Eye (tissue), 1 donor: ENCODE measurements around the gene DAND5.
A peak's percentile ranks its signal among the peaks of the same experiment; 100 is the strongest.

ENCODE experiments used
- DNase-seq: peaks from one replicate; pipeline ENCODE4 v3.0.0-alpha.2; 2015

DAND5 gene

GRCh38 chr19:12994701-12995595 is 25.6 kb downstream of the DAND5 start, which contains the start of gene NFIX:
NFIX (plus strand) TSS chr19:12995475; CDS start chr19:12995838, 363 bp downstream.
- peak; percentile 73 for DNase-seq

- peak; percentile 62 for DNase-seq
Observed at GRCh38 chr19:12995596-12996405, 26.4 kb downstream of the DAND5 start.

DNA sequence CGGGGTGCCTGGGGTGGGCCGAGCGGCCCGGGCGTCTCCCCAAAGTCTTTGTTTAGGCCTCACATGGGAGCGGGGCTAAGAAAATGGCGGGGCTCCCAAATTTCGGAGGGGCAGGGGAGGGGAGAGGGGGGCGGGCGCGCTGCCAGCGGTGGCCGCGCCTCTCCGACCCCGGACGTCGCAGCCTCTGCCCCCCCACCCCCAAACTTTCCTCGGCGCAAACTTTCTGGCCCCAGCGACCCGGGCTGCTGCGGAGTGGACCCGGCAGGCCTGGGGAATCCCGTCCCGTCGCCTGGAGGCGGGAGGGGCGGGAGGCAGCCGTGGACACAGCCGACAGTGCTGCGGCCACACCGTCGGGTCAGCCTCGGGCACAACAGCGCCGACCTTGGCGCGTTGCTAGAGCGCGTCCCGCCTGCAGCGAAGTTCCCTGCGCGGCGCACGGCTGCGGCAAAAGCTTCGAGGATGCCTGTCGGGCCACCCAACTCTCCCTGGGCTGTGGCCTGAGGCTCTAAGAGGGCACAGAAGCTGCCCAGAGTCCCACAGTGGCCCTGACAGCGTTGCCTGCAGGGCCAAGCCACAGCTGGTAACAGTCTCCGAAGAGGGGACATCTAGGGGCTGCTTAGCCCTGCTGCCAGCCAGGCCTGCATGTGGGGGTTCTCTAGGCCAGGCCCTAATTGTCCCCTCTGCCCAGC is 27.2 kb downstream of the DAND5 start:
- DNase-seq: no peak

GRCh38 chr19:12997179-12997966 is 28.0 kb downstream of the DAND5 start:
- no peak for DNase-seq

DNA sequence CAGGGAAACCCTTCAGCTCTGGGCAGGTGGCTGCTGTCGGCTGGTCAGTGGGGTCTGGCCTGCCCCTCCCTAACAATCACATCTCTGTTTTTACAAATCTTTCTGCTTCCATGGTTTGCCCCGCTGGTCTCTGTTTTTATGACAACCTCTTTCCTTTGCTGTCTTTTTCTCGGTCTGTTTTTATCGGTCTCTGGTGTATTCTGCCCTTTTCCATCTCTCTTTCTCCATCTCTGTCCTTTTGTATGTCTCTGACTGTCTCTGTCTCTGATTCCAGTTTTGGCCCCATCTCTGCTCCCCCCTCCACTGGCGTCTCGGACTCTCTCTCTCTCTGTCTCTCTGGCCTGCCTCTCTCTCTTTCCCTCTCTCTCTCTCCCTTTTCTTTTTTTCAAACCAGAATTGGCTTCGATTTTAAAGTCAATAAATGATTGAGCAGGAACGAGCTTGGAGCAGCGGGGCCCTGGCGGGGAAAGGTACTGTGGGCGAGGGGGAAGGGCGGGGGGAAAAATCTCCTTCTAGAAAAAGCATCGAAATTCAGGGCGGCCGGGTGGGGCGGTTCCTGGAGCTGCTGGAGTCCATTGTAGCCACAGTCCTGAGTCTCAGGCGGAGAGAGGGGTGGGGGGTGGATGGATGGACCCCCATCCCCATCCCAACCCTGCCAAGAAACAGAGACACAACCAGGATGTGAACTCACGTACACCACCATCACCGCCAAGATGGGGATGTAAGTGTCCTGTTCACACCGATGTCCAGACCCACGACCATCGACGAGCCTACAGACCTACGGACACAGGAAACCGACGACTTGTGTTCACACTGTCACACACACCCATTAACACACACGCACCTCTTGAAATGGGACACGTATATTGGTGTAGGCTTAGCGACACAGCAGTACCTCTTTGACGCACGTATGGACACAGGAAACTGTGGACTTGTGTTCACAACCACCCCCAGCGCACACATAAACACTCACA is 28.9 kb downstream of the DAND5 start:
- peak; percentile 58 for DNase-seq

GRCh38 chr19:13001166-13001501 is 31.8 kb downstream of the DAND5 start:
- DNase-seq: no peak

DNA sequence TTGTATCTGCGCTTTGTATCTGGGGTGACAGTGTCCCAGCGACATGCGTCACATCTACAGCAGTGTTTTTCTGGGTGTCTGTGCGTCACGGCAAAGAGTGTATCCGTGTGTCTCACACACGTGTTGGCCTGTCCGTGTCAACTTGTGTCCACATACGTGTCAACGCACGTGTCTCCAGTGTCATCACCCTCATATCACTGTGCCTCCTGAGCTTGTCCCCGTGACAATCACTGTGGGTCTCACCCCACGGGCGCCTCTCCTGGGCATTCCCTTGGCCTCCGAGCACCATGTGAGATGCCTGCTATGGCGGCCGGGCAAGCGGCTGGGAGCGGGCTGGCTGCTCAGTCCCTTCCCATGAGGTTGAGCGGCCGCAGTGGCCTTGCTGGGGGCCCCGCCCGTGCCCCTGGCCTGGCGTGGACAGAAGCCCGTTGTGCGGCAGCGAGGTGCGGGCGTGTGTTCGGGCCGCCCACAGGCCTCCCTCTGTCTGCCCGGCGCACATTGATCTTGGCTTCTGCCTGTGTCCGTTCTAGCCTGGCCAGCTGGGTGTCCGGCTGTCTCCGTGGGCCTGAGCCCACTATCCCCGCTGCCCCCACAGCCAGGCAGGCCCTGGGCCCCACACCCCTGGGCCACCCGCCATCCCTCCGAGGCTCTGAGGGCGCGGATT is 32.3 kb downstream of the DAND5 start:
- DNase-seq: no peak

DNA sequence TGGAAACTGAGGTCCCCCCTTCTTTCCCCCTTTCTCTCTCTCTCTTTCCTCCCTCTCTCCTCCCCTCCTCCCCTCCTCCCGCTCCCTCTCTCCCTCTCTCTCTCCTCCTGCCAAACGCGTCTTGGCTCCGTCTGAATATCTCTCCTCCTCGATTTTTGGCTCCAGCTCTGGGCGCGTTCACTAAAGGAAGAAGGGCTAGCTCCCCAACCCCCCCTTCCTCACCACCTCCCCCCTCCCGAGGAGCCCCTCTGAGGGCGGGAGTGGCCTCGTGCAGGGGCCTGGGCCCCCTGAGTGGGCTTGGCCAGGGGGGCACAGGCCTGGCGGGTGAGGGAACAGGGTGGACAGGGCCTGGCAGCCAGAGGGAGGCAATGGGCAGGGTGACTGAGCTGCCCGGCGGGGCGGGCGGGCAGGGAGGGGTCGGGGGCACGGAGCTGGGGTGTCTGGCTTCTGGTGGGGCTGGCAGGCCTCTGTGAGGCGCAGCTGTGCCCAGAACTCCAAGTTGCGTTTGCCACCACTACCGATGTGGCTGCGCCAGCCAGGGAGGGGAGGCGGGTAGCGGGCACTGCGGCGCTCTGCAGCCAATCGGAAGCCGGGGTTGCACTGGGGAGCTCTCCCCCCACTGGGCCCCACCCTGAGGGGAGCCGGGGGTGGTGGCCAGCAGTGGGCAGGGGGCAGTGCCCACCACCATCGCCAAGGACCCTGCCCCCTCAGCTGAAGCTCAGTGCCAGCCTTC is 33.0 kb downstream of the DAND5 start:
- peak; percentile 80 for DNase-seq

DNA sequence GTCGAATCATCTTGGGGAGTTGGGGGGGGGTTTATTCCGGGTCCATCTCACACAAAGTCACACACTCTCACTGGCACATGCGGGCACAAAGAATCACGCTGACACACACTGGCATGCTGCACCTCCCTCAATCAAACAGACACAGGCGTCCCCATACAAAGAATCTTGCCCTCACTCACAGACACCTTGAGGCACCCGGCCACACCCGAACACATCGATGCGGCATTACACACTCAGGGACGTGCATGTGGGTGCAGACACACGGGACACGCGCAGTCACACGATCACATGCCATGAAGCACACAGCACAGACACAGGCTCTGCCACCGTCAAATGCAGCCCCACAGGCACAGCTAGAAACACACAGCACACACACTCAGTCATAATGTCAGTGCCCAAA is 33.7 kb downstream of the DAND5 start:
- no peak for DNase-seq

DNA sequence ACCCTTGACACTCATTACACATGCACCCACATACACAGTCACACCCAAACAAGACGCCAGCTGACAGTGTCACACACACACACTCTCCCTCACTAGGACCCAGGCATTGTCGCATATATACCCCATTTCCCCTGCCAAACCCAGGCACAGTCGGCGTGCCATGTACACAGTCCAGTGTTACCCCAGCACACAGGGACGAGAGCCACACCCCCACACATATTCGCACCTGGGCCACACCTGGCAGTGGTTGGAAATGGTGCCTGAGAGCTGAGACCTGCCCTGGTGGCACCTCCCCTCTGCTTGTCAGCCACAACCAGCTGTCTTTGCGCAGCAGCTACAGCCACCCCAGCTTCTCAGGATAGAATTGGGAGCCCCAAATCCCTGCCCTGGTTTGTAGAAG is 34.9 kb downstream of the DAND5 start:
- DNase-seq: no peak

GRCh38 chr19:13005253-13005652 is 35.9 kb downstream of the DAND5 start:
- no peak for DNase-seq

DNA sequence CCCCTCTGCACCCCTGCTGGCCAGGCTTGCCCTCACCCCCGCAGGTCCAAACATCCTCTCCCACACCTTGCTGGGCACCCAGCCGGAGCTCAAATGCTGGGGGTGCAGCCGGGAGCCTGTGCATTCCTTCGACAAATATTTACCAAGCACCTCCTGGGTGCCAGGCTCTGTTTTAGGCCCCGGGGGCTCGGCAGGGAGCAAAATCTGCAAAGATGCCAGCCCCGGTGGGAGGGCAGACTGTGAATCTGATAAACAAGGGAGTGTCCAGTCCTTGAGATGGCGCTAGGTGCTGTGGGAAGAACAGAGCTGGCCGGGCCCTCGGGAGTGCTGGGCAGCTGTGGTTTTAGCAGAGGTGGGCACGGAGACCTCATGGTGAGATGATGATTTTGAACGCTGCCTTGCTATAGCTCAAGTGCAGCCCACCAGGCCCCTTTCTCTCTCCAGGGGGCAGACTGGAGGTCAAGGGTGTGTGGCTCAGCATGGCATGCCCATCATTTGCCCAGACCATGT is 36.5 kb downstream of the DAND5 start:
- DNase-seq: no peak

- no peak for DNase-seq
Observed at GRCh38 chr19:13006431-13007281, 37.3 kb downstream of the DAND5 start.

GRCh38 chr19:13007292-13008045 is 38.1 kb downstream of the DAND5 start:
- no peak for DNase-seq

GRCh38 chr19:13008926-13009787 is 39.8 kb downstream of the DAND5 start:
- DNase-seq: no peak

GRCh38 chr19:13010038-13010991 is 40.9 kb downstream of the DAND5 start:
- DNase-seq: no peak
